B cell (primary cell): Measurements from ENCODE around the gene SRRM3. TPM values are rescaled to one million over a fixed set of nuclear protein-coding genes. Genes with fewer than 3 reads are reported as not detected.
"Not testable (repeated sequence)": the region's sequence is repeated elsewhere in the genome, so short reads cannot be mapped to it uniquely, and the experiment has no call there.

Source experiments
- ATAC-seq: fragments of 200-7000 bp; cut with Tn5 transposase; one replicate; pipeline ENCODE4 v1.10.0; 2021; ENCODE audit warnings: low read depth, mild to moderate bottlenecking, moderate number of reproducible peaks, moderate library complexity
- CTCF ChIA-PET: fragments of 350-600 bp; sonication (Branson Sonifier 250); formaldehyde crosslinking; loops from one replicate; lab custom pipeline; 2021; ENCODE audit warnings: antibody characterized with exemption, inconsistent platforms; lab: Charles Lee
- POLR2A ChIA-PET: fragments of 350-600 bp; sonication (Branson Sonifier 250); formaldehyde crosslinking; loops from one replicate; lab custom pipeline; 2021; ENCODE audit warnings: antibody characterized with exemption; lab: Charles Lee
- DNase-seq: peaks from one replicate; pipeline ENCODE4 v3.0.0; 2013
- H2AFZ ChIP-seq: 2 replicates; pipeline ENCODE4 v1.6.1; 2012; ENCODE audit warnings: mild to moderate bottlenecking, low read depth, low read length; ENCODE audit not compliant: insufficient read depth, poor library complexity, severe bottlenecking
- H3K27ac ChIP-seq, 2 donors: 1 replicate in 1 of 2; 2 replicates in 1 of 2; pipeline ENCODE4 v1.5.1; 2012 to 2013; ENCODE audit warnings: low read length in 2 of 2, mild to moderate bottlenecking in 2 of 2, moderate library complexity in 1 of 2
- H3K27me3 ChIP-seq, 4 experiments: fragments of 200-600 bp in 1 of 4; sonication (generic) in 1 of 4; replicated peaks in 1 of 4; 1 replicate in 2 of 4; 2 replicates in 2 of 4; pipeline versions ENCODE4 v1.6.1 to v1.7.0; 2013 to 2016; ENCODE audit warnings: low read length in 3 of 4, mild to moderate bottlenecking in 2 of 4, mixed read lengths in 1 of 4, moderate library complexity in 1 of 4; ENCODE audit not compliant: insufficient read depth in 4 of 4, control insufficient read depth in 3 of 4; ENCODE audit errors: control extremely low read depth in 1 of 4
- H3K36me3 ChIP-seq, 2 experiments: replicated peaks in 1 of 2; 1 replicate in 1 of 2; 2 replicates in 1 of 2; pipeline versions ENCODE4 v1.6.1 to v1.7.1; 2013; ENCODE audit warnings: low read length in 1 of 2; ENCODE audit not compliant: insufficient read depth in 2 of 2, control insufficient read depth in 1 of 2; ENCODE audit errors: control extremely low read depth in 1 of 2, extremely low read depth in 1 of 2
- H3K4me1 ChIP-seq, 2 donors: fragments of 200-600 bp in 1 of 2; sonication (generic) in 1 of 2; 1 replicate in 1 of 2; 2 replicates in 1 of 2; pipeline versions ENCODE4 v1.5.1 to v1.6.1; 2013 to 2017; ENCODE audit warnings: low read length in 2 of 2; ENCODE audit not compliant: control insufficient read depth in 2 of 2, insufficient read depth in 2 of 2
- H3K4me2 ChIP-seq: replicated peaks from 2 replicates; pipeline ENCODE3; 2012; ENCODE audit warnings: mild to moderate bottlenecking, low read depth, low read length; ENCODE audit not compliant: poor library complexity, severe bottlenecking
- H3K4me3 ChIP-seq, 5 experiments: fragments of 200-600 bp in 1 of 5; sonication (generic) in 1 of 5; 1 replicate in 3 of 5; 2 replicates in 2 of 5; pipeline versions ENCODE4 v1.5.1 to v1.7.0; 2011 to 2016; ENCODE audit warnings: low read length in 4 of 5, mild to moderate bottlenecking in 4 of 5, low read depth in 2 of 5, control low read depth in 1 of 5, moderate library complexity in 1 of 5; ENCODE audit not compliant: insufficient read depth in 1 of 5; ENCODE audit errors: control extremely low read depth in 1 of 5, extremely low read depth in 1 of 5
- H3K79me2 ChIP-seq: fragments of 200-600 bp; sonication (generic); one replicate; pipeline ENCODE4 v1.6.0; 2016; ENCODE audit warnings: low read length; ENCODE audit not compliant: control insufficient read depth, insufficient read depth
- H3K9ac ChIP-seq: fragments of 200-600 bp; sonication (generic); 2 replicates; pipeline ENCODE4 v1.6.1; 2017; ENCODE audit warnings: mild to moderate bottlenecking, low read length, moderate library complexity
- H3K9me3 ChIP-seq, 3 donors: one replicate each; pipeline versions ENCODE4 v1.6.1 to v1.7.1; 2013; ENCODE audit warnings: low read length in 2 of 3; ENCODE audit not compliant: control insufficient read depth in 2 of 3, insufficient read depth in 1 of 3; ENCODE audit errors: control extremely low read depth in 1 of 3
- H4K20me1 ChIP-seq: 2 replicates; pipeline ENCODE4 v1.6.0; 2012; ENCODE audit warnings: mild to moderate bottlenecking, low read length; ENCODE audit not compliant: insufficient read depth, control insufficient read depth, poor library complexity, severe bottlenecking
- H3K27ac Mint-ChIP-seq: one replicate; pipeline ENCODE4 v1.8.0; 2021; ENCODE audit warnings: mixed read lengths
- H3K27me3 Mint-ChIP-seq: one replicate; pipeline ENCODE4 v1.8.0; 2021; ENCODE audit warnings: mixed read lengths
- H3K4me1 Mint-ChIP-seq: one replicate; pipeline ENCODE4 v1.8.0; 2021; ENCODE audit warnings: mixed read lengths
- H3K4me3 Mint-ChIP-seq: one replicate; pipeline ENCODE4 v1.8.0; 2021; ENCODE audit warnings: mixed read lengths
- H3K9me3 Mint-ChIP-seq: one replicate; pipeline ENCODE4 v1.8.0; 2022; ENCODE audit warnings: mixed read lengths; ENCODE audit not compliant: insufficient read depth
- CTCF ChIP-seq: fragments of 200-600 bp; IDR thresholded peaks from one replicate; pipeline ENCODE4 v1.8.0; 2022; ENCODE audit warnings: antibody characterized with exemption, mild to moderate bottlenecking
- EZH2 ChIP-seq: IDR thresholded peaks from 2 replicates; pipeline ENCODE4 v1.6.1; 2012; ENCODE audit warnings: borderline replicate concordance, low read depth, mild to moderate bottlenecking, moderate library complexity, low read length; ENCODE audit not compliant: insufficient read depth, poor library complexity, severe bottlenecking
- WGBS: methylation state at CpG from one replicate; pipeline ENCODE4 v1.1.5; 2013; ENCODE audit warnings: missing lambda C conversion rate; ENCODE audit not compliant: insufficient coverage; 5-methylcytosine and 5-hydroxymethylcytosine counted together
- intact Hi-C: fragments of 100-400 bp; cut with micrococcal nuclease; formaldehyde crosslinking; loops from one replicate; pipeline ENCODE4 v1.10.0; 2022
- polyA plus RNA-seq: library from polyadenylated mRNA; depleted of rRNA; stranded (reverse); fragments of >200 nt; gene quantifications from 2 replicates; pipeline ENCODE4 v1.2.3, GENCODE V29; 2012
- total RNA-seq, 2 donors: library from RNA; stranded (reverse); fragments of 120-200 nt in 1 of 2; gene quantifications; 1 replicate in 1 of 2; 2 replicates in 1 of 2; pipeline versions ENCODE4 v1.2.3 to v1.2.4, GENCODE V29; 2013 to 2022

SRRM3 gene
- total and polyA plus RNA-seq, 2 donors (not counting 1 experiment from before 2014, with no cell fraction given): not detected

- no peak overlapping the region for H3K27ac Mint-ChIP-seq
- ChIA-PET POLR2A (no interaction called here), CTCF (interaction anchor here (0.6 kb wide), 1 partner anchor 75 kb away, joined by 3 read pairs; no protein-coding TSS in a partner anchor)
- Histone ChIP-seq H3K9me3 (peaks cover 0 to 5% (median 0%) of the 10 kb centered on the region in 3 donors), H3K4me2 (no peak overlapping the region), H3K79me2 (no peaks in the 10 kb centered on the region), H3K4me3 (no peak overlapping the region), H4K20me1 (no peaks in the 10 kb centered on the region), H2AFZ (no peak overlapping the region), H3K27me3 (peaks cover 0 to 24% (median 3%) of the 10 kb centered on the region in 4 experiments), H3K36me3 (no peaks in the 10 kb centered on the region), H3K9ac (no peak overlapping the region), H3K4me1 (peaks cover 10 to 17% of the 10 kb centered on the region in 2 donors), H3K27ac (no peak overlapping the region)
- H3K4me3 Mint-ChIP-seq: no peak overlapping the region
- DNase-seq (no peak), ATAC-seq (no peak)
- TF ChIP-seq CTCF (no peak), EZH2 (no peak)
- intact Hi-C loops: no loop called here
- peaks cover 14% of the 10 kb centered on the region for H3K4me1 Mint-ChIP-seq
- H3K27me3 Mint-ChIP-seq: peaks cover 12% of the 10 kb centered on the region
- H3K9me3 Mint-ChIP-seq: no peaks in the 10 kb centered on the region
- 76% methylated on average over 3 of the region's 5 CpGs for WGBS
Observed at GRCh38 chr7:76269895-76270294, 68.2 kb downstream of the SRRM3 start.

GRCh38 chr7:76271384-76271783, 69.7 kb downstream of the SRRM3 start:
- H3K4me3 Mint-ChIP-seq: not testable (repeated sequence)

More at GRCh38 chr7:76271384-76271783, 69.7 kb downstream of the SRRM3 start:
- H3K27me3 Mint-ChIP-seq: peaks cover 15% of the 10 kb centered on the region
- H3K4me3 ChIP-seq, H3K27ac Mint-ChIP-seq, H3K9me3 ChIP-seq, H3K36me3 ChIP-seq, H3K4me2 ChIP-seq, H3K27ac ChIP-seq, H4K20me1 ChIP-seq, intact Hi-C loops, ATAC-seq, H2AFZ ChIP-seq, POLR2A ChIA-PET, H3K9me3 Mint-ChIP-seq, H3K9ac ChIP-seq, DNase-seq, H3K79me2 ChIP-seq: not testable (repeated sequence)
- Histone ChIP-seq H3K4me1 (peaks cover 10 to 17% of the 10 kb centered on the region in 2 donors), H3K27me3 (peaks cover 0 to 21% (median 3%) of the 10 kb centered on the region in 4 experiments)
- WGBS: no CpG with 5 or more reads among the region's 2 CpGs
- CTCF ChIA-PET: interaction anchor here (0.7 kb wide), 1 partner anchor 16 kb away, joined by 3 read pairs; no protein-coding TSS in a partner anchor
- peaks cover 14% of the 10 kb centered on the region for H3K4me1 Mint-ChIP-seq
